IPS-11a (cell line): ENCODE results near the gene NT5DC1.
A peak's percentile ranks its signal among the peaks of the same experiment; 100 is the strongest.

Experiments used
- H3K4me3 ChIP-seq: one replicate; pipeline ENCODE4 v1.5.1; 2013; ENCODE audit warnings: low read depth, low read length, control low read depth

The NT5DC1 gene

GRCh38 chr6:116229287-116229913 lies 128.7 kb downstream of the NT5DC1 start:
- H3K4me3 ChIP-seq: no peak overlapping the region

GRCh38 chr6:116234689-116235088 lies 134.0 kb downstream of the NT5DC1 start:
- H3K4me3 ChIP-seq: no peak overlapping the region

- H3K4me3 ChIP-seq: no peak overlapping the region
Measured at GRCh38 chr6:116238083-116238482, 137.4 kb downstream of the NT5DC1 start.

GRCh38 chr6:116239256-116239655 lies 138.6 kb downstream of the NT5DC1 start:
- no peak overlapping the region for H3K4me3 ChIP-seq

- H3K4me3 ChIP-seq: no peak overlapping the region
Measured at GRCh38 chr6:116239856-116240255, 139.2 kb downstream of the NT5DC1 start.

- no peak overlapping the region for H3K4me3 ChIP-seq
Measured at GRCh38 chr6:116244284-116244683, 143.6 kb downstream of the NT5DC1 start.

GRCh38 chr6:116246089-116246488 lies 145.4 kb downstream of the NT5DC1 start:
- H3K4me3 ChIP-seq: no peak overlapping the region

- H3K4me3 ChIP-seq: no peak overlapping the region
Measured at GRCh38 chr6:116247285-116247684, 146.6 kb downstream of the NT5DC1 start.

- H3K4me3 ChIP-seq: no peak overlapping the region
Measured at GRCh38 chr6:116248577-116248976, 147.9 kb downstream of the NT5DC1 start.

- H3K4me3 ChIP-seq: no peak overlapping the region
Measured at GRCh38 chr6:116251568-116252384, 151.1 kb downstream of the NT5DC1 start.

GRCh38 chr6:116253188-116253504 lies 152.5 kb downstream of the NT5DC1 start:
- H3K4me3 ChIP-seq: peak overlapping the region; percentile 84

GRCh38 chr6:116253505-116254296 lies 153.0 kb downstream of the NT5DC1 start, which contains the start of gene TSPYL4:
TSS of gene TSPYL4 (minus strand) at chr6:116254075. CDS start at chr6:116254008, 67 bp downstream.
- peak within 1 kb of the TSS; percentile 84 for H3K4me3 ChIP-seq

- peak overlapping the region; percentile 84 for H3K4me3 ChIP-seq
Measured at GRCh38 chr6:116254297-116255056, 153.8 kb downstream of the NT5DC1 start.

GRCh38 chr6:116255246-116255800 lies 154.7 kb downstream of the NT5DC1 start:
- no peak overlapping the region for H3K4me3 ChIP-seq

GRCh38 chr6:116256694-116257093 lies 156.0 kb downstream of the NT5DC1 start:
- no peak overlapping the region for H3K4me3 ChIP-seq

- H3K4me3 ChIP-seq: no peak overlapping the region
Measured at GRCh38 chr6:116258520-116258919, 157.9 kb downstream of the NT5DC1 start.

GRCh38 chr6:116263353-116263752 lies 162.7 kb downstream of the NT5DC1 start:
- no peak overlapping the region for H3K4me3 ChIP-seq

- H3K4me3 ChIP-seq: no peak overlapping the region
Measured at GRCh38 chr6:116265041-116265829, 164.6 kb downstream of the NT5DC1 start.

- no peak overlapping the region for H3K4me3 ChIP-seq
Measured at GRCh38 chr6:116266803-116267202, 166.2 kb downstream of the NT5DC1 start.
